OCI-LY1 (cell line): ENCODE measurements around the gene ALG3.

Experiments used
- CTCF ChIP-seq: fragments of 200-600 bp; sonication (generic), shearing (Covaris generic); IDR thresholded peaks from 2 replicates; pipeline ENCODE4 v1.5.1; 2017; ENCODE audit warnings: mild to moderate bottlenecking, antibody characterized with exemption, low read length, moderate library complexity, mixed read lengths
- EZH2 ChIP-seq: fragments of 200-600 bp; sonication (generic), shearing (Covaris generic); IDR thresholded peaks from 2 replicates; pipeline ENCODE4 v1.8.0; 2017; ENCODE audit warnings: borderline replicate concordance, mixed run types, mild to moderate bottlenecking, antibody characterized with exemption, low read length, moderate library complexity, mixed read lengths

GRCh38 chr3:184231671-184232070, 17.1 kb downstream of the ALG3 start:
- TF ChIP-seq CTCF = no peak
- no peak for TF ChIP-seq EZH2
